ENCODE results near the gene TPK1.

The TPK1 gene

GRCh38 chr7:144821067-144821466 is 14.8 kb downstream of the TPK1 start:
- H3K4me3 ChIP-seq (ENCODE audit: low read depth, low read length): no peak overlapping the region
- TF ChIP-seq MYC (IDR thresholded peaks at IDR 0.05; ENCODE audit: low read depth, low read length) (no peak), MAX (IDR thresholded peaks at IDR 0.05; ENCODE audit: low read depth, low read length) (no peak), CTCF (IDR thresholded peaks at IDR 0.05; ENCODE audit: low read depth, low read length) (no peak), POLR2A (IDR thresholded peaks at IDR 0.05; ENCODE audit: extremely low read depth, insufficient read length) (no peak)
- no peak for DNase-seq (ENCODE audit: low read depth)

GRCh38 chr7:144820552-144820951 is 15.3 kb downstream of the TPK1 start:
- no peak for DNase-seq (ENCODE audit: low read depth)
- TF ChIP-seq MYC (IDR thresholded peaks at IDR 0.05; ENCODE audit: low read depth, low read length) (no peak), MAX (IDR thresholded peaks at IDR 0.05; ENCODE audit: low read depth, low read length) (no peak), CTCF (IDR thresholded peaks at IDR 0.05; ENCODE audit: low read depth, low read length) (no peak), POLR2A (IDR thresholded peaks at IDR 0.05; ENCODE audit: extremely low read depth, insufficient read length) (no peak)
- no peak overlapping the region for H3K4me3 ChIP-seq (ENCODE audit: low read depth, low read length)

GRCh38 chr7:144819566-144819965 is 16.3 kb downstream of the TPK1 start:
- no peak for DNase-seq (ENCODE audit: low read depth)
- TF ChIP-seq CTCF (IDR thresholded peaks at IDR 0.05; ENCODE audit: low read depth, low read length): no peak
- no peak for TF ChIP-seq MYC (IDR thresholded peaks at IDR 0.05; ENCODE audit: low read depth, low read length)
- no peak for TF ChIP-seq MAX (IDR thresholded peaks at IDR 0.05; ENCODE audit: low read depth, low read length)
- TF ChIP-seq POLR2A (IDR thresholded peaks at IDR 0.05; ENCODE audit: extremely low read depth, insufficient read length): no peak
- no peak overlapping the region for H3K4me3 ChIP-seq (ENCODE audit: low read depth, low read length)

GRCh38 chr7:144818511-144818910 is 17.3 kb downstream of the TPK1 start:
- no peak for DNase-seq (ENCODE audit: low read depth)

GRCh38 chr7:144817001-144817400 is 18.9 kb downstream of the TPK1 start:
- TF ChIP-seq MYC (IDR thresholded peaks at IDR 0.05; ENCODE audit: low read depth, low read length) (no peak), CTCF (IDR thresholded peaks at IDR 0.05; ENCODE audit: low read depth, low read length) (no peak), MAX (IDR thresholded peaks at IDR 0.05; ENCODE audit: low read depth, low read length) (no peak), POLR2A (IDR thresholded peaks at IDR 0.05; ENCODE audit: extremely low read depth, insufficient read length) (no peak)
- no peak for DNase-seq (ENCODE audit: low read depth)
- no peak overlapping the region for H3K4me3 ChIP-seq (ENCODE audit: low read depth, low read length)

More at GRCh38 chr7:144818511-144818910, 17.3 kb downstream of the TPK1 start:
- no peak for TF ChIP-seq MAX (IDR thresholded peaks at IDR 0.05; ENCODE audit: low read depth, low read length)
- TF ChIP-seq MYC (IDR thresholded peaks at IDR 0.05; ENCODE audit: low read depth, low read length): no peak
- no peak for TF ChIP-seq POLR2A (IDR thresholded peaks at IDR 0.05; ENCODE audit: extremely low read depth, insufficient read length)
- no peak for TF ChIP-seq CTCF (IDR thresholded peaks at IDR 0.05; ENCODE audit: low read depth, low read length)
- H3K4me3 ChIP-seq (ENCODE audit: low read depth, low read length): no peak overlapping the region

- no peak for DNase-seq (ENCODE audit: low read depth)
- H3K4me3 ChIP-seq (ENCODE audit: low read depth, low read length): no peak overlapping the region
- TF ChIP-seq CTCF (IDR thresholded peaks at IDR 0.05; ENCODE audit: low read depth, low read length) (no peak), MYC (IDR thresholded peaks at IDR 0.05; ENCODE audit: low read depth, low read length) (no peak), MAX (IDR thresholded peaks at IDR 0.05; ENCODE audit: low read depth, low read length) (no peak), POLR2A (IDR thresholded peaks at IDR 0.05; ENCODE audit: extremely low read depth, insufficient read length) (no peak)
Measured at GRCh38 chr7:144814299-144814698, 21.6 kb downstream of the TPK1 start.

Measured in NB4 (cell line).